Liver (tissue), 3 donors: ENCODE measurements around the gene KRT76.

Experiments used
- EGR1 ChIP-seq, 2 donors: IDR thresholded peaks; 2 replicates each; pipeline ENCODE4 v1.6.1; 2016 to 2018; ENCODE audit warnings: antibody characterized with exemption in 2 of 2, low read depth in 2 of 2
- GABPA ChIP-seq, 2 donors: IDR thresholded peaks in 1 of 2; conservative IDR thresholded peaks in 1 of 2; 2 replicates each; pipeline ENCODE4 v1.6.1; 2016; ENCODE audit warnings: antibody characterized with exemption in 2 of 2, mild to moderate bottlenecking in 1 of 2, moderate library complexity in 1 of 2
- HNF4A ChIP-seq, 2 donors: conservative IDR thresholded peaks; 2 replicates each; pipeline ENCODE4 v1.6.1; 2016; ENCODE audit warnings: antibody characterized with exemption in 2 of 2, mild to moderate bottlenecking in 2 of 2
- HNF4G ChIP-seq: IDR thresholded peaks from 2 replicates; pipeline ENCODE4 v1.6.1; 2016; ENCODE audit warnings: antibody characterized with exemption
- NR2F2 ChIP-seq: IDR thresholded peaks from 2 replicates; pipeline ENCODE4 v1.6.1; 2016; ENCODE audit warnings: antibody characterized with exemption
- RAD21 ChIP-seq, 2 donors: IDR thresholded peaks; 2 replicates each; pipeline ENCODE4 v1.6.1; 2016; ENCODE audit warnings: antibody characterized with exemption in 2 of 2, mild to moderate bottlenecking in 2 of 2
- SP1 ChIP-seq: IDR thresholded peaks from 2 replicates; pipeline ENCODE4 v1.6.1; 2018; ENCODE audit warnings: antibody characterized with exemption, mild to moderate bottlenecking
- TAF1 ChIP-seq: conservative IDR thresholded peaks from 2 replicates; pipeline ENCODE4 v1.6.1; 2016; ENCODE audit warnings: antibody characterized with exemption, mild to moderate bottlenecking
- YY1 ChIP-seq: IDR thresholded peaks from 2 replicates; pipeline ENCODE4 v1.6.1; 2016; ENCODE audit warnings: antibody characterized with exemption, mild to moderate bottlenecking
- TF ChIP-seq, protein P1 (sequence below): IDR thresholded peaks from 2 replicates; pipeline ENCODE4 v1.6.1; 2016; ENCODE audit warnings: antibody characterized with exemption, mild to moderate bottlenecking
- TF ChIP-seq, protein P2 (sequence below): fragments of 150-350 bp; IDR thresholded peaks from 2 replicates; pipeline ENCODE4 v1.5.1; 2017; ENCODE audit warnings: improper control_type of control experiment, low read depth, low read length; ENCODE audit not compliant: missing input control
- TF ChIP-seq, protein P3 (sequence below): IDR thresholded peaks from 2 replicates; pipeline ENCODE4 v1.6.1; 2016; ENCODE audit warnings: antibody characterized with exemption
- TF ChIP-seq, protein P4 (sequence below): IDR thresholded peaks from 2 replicates; pipeline ENCODE4 v1.6.1; 2016; ENCODE audit warnings: antibody characterized with exemption
- TF ChIP-seq, protein P5 (sequence below): IDR thresholded peaks from 2 replicates; pipeline ENCODE4 v1.6.1; 2016; ENCODE audit warnings: antibody characterized with exemption
- donor health status: healthy.
- donor health status: healthy.

DNA sequence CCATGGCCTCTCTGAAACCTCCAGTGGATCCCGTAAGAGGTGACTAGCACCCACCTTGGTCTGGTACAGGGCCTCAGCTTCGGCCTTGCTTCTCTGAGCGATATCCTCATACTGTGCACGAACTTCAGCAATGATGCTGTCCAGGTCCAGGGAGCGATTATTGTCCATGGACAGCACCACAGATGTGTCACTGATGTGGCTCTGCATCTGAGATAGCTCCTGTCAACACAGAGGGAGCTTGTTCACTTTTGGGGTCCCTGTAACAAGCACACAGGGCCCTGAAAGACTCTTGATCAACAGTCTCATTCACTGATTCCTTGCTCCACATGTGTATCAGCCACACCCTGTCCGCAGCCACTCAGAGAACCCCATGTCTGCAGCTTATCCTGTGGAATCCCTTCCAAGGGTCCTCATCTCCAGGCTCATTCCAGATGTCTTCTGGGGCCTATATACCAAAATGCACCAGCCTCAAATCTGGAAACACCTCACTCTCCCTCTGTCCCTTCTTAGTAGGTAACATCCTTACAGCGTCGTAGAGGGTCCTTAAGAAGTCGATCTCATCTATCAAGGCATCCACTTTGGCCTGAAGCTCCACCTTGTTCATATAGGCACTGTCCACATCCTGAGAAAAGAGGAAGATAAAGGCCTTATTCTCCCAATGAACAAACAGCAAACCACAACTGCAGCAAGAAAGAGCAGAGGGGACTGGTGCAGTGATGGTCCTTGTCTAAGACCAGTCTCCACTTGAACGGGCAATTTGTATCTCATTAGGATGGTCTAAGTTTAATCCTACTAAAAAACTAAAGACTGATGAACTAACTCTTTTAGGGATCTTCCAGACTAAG lies 15.3 kb upstream of the KRT76 start:
- TF ChIP-seq, protein P1, sequence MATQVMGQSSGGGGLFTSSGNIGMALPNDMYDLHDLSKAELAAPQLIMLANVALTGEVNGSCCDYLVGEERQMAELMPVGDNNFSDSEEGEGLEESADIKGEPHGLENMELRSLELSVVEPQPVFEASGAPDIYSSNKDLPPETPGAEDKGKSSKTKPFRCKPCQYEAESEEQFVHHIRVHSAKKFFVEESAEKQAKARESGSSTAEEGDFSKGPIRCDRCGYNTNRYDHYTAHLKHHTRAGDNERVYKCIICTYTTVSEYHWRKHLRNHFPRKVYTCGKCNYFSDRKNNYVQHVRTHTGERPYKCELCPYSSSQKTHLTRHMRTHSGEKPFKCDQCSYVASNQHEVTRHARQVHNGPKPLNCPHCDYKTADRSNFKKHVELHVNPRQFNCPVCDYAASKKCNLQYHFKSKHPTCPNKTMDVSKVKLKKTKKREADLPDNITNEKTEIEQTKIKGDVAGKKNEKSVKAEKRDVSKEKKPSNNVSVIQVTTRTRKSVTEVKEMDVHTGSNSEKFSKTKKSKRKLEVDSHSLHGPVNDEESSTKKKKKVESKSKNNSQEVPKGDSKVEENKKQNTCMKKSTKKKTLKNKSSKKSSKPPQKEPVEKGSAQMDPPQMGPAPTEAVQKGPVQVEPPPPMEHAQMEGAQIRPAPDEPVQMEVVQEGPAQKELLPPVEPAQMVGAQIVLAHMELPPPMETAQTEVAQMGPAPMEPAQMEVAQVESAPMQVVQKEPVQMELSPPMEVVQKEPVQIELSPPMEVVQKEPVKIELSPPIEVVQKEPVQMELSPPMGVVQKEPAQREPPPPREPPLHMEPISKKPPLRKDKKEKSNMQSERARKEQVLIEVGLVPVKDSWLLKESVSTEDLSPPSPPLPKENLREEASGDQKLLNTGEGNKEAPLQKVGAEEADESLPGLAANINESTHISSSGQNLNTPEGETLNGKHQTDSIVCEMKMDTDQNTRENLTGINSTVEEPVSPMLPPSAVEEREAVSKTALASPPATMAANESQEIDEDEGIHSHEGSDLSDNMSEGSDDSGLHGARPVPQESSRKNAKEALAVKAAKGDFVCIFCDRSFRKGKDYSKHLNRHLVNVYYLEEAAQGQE, result no peak
- TF ChIP-seq, protein P2, sequence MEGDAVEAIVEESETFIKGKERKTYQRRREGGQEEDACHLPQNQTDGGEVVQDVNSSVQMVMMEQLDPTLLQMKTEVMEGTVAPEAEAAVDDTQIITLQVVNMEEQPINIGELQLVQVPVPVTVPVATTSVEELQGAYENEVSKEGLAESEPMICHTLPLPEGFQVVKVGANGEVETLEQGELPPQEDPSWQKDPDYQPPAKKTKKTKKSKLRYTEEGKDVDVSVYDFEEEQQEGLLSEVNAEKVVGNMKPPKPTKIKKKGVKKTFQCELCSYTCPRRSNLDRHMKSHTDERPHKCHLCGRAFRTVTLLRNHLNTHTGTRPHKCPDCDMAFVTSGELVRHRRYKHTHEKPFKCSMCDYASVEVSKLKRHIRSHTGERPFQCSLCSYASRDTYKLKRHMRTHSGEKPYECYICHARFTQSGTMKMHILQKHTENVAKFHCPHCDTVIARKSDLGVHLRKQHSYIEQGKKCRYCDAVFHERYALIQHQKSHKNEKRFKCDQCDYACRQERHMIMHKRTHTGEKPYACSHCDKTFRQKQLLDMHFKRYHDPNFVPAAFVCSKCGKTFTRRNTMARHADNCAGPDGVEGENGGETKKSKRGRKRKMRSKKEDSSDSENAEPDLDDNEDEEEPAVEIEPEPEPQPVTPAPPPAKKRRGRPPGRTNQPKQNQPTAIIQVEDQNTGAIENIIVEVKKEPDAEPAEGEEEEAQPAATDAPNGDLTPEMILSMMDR, result no peak
- TF ChIP-seq RAD21 (IDR thresholded peaks at IDR 0.05), result no peak
- no peak for TF ChIP-seq YY1
- TF ChIP-seq HNF4G, result no peak
- TF ChIP-seq, protein P3, sequence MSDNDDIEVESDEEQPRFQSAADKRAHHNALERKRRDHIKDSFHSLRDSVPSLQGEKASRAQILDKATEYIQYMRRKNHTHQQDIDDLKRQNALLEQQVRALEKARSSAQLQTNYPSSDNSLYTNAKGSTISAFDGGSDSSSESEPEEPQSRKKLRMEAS, result no peak
- TF ChIP-seq EGR1 (IDR thresholded peaks at IDR 0.05; ENCODE audit: low read depth in 2 of 2), result no peak
- TF ChIP-seq, protein P4, sequence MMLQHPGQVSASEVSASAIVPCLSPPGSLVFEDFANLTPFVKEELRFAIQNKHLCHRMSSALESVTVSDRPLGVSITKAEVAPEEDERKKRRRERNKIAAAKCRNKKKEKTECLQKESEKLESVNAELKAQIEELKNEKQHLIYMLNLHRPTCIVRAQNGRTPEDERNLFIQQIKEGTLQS, result no peak
- no peak for TF ChIP-seq HNF4A (conservative IDR thresholded peaks at IDR 0.05)
- TF ChIP-seq NR2F2, result no peak
- no peak for TF ChIP-seq TAF1
- TF ChIP-seq, protein P5, sequence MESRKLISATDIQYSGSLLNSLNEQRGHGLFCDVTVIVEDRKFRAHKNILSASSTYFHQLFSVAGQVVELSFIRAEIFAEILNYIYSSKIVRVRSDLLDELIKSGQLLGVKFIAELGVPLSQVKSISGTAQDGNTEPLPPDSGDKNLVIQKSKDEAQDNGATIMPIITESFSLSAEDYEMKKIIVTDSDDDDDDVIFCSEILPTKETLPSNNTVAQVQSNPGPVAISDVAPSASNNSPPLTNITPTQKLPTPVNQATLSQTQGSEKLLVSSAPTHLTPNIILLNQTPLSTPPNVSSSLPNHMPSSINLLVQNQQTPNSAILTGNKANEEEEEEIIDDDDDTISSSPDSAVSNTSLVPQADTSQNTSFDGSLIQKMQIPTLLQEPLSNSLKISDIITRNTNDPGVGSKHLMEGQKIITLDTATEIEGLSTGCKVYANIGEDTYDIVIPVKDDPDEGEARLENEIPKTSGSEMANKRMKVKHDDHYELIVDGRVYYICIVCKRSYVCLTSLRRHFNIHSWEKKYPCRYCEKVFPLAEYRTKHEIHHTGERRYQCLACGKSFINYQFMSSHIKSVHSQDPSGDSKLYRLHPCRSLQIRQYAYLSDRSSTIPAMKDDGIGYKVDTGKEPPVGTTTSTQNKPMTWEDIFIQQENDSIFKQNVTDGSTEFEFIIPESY, result no peak
- no peak for TF ChIP-seq GABPA (IDR thresholded peaks at IDR 0.05 in 1 of 2, conservative IDR thresholded peaks at IDR 0.05 in 1 of 2)
- TF ChIP-seq SP1, result no peak
